Islet of Langerhans (tissue), 1 donor: ENCODE measurements around the gene THAP7.
"Not testable (repeated sequence)": the region's sequence is repeated elsewhere in the genome, so short reads cannot be mapped to it uniquely, and the experiment has no call there.

Source experiments
- FAIRE-seq: peaks from one replicate; lab custom pipeline; 2011; peaks lifted over from hg19 to GRCh38; lab: Jason Lieb, UNC

THAP7 gene

GRCh38 chr22:20978419-20978818 lies 23.5 kb downstream of the THAP7 start:
- no peak for FAIRE-seq

- FAIRE-seq, result no peak
These were observed 24.3 kb downstream of the THAP7 start for GRCh38 chr22:20977516-20978170.

GRCh38 chr22:20977019-20977418 lies 24.9 kb downstream of the THAP7 start:
- FAIRE-seq, result no peak

- FAIRE-seq, result no peak
These were observed 25.5 kb downstream of the THAP7 start for GRCh38 chr22:20976291-20976877.

GRCh38 chr22:20975541-20976290 lies 26.2 kb downstream of the THAP7 start:
- no peak for FAIRE-seq

- FAIRE-seq, result no peak
These were observed 27.5 kb downstream of the THAP7 start for GRCh38 chr22:20974336-20974955.

GRCh38 chr22:20973634-20974286 lies 28.2 kb downstream of the THAP7 start:
- FAIRE-seq, result no peak

- FAIRE-seq, result no peak
These were observed 28.9 kb downstream of the THAP7 start for GRCh38 chr22:20972933-20973577.

GRCh38 chr22:20972014-20972694 lies 29.8 kb downstream of the THAP7 start:
- not testable (repeated sequence) for FAIRE-seq

GRCh38 chr22:20970939-20971657 lies 30.8 kb downstream of the THAP7 start:
- FAIRE-seq, result no peak

- no peak for FAIRE-seq
These were observed 33.5 kb downstream of the THAP7 start for GRCh38 chr22:20968281-20968977.

- no peak for FAIRE-seq
These were observed 34.2 kb downstream of the THAP7 start for GRCh38 chr22:20967697-20968211.

- no peak for FAIRE-seq
These were observed 34.8 kb downstream of the THAP7 start, which contains the start of gene AIFM3 for GRCh38 chr22:20966883-20967696. Gene AIFM3 (plus strand): TSS chr22:20967255. CDS start chr22:20967945, 690 bp downstream.

GRCh38 chr22:20965888-20966855 lies 35.7 kb downstream of the THAP7 start:
- FAIRE-seq, result no peak

GRCh38 chr22:20965104-20965887 lies 36.6 kb downstream of the THAP7 start:
- no peak for FAIRE-seq

GRCh38 chr22:20964799-20965103 lies 37.2 kb downstream of the THAP7 start:
- no peak for FAIRE-seq
